ENCODE data around the gene TAL1.

Gene TAL1

DNA sequence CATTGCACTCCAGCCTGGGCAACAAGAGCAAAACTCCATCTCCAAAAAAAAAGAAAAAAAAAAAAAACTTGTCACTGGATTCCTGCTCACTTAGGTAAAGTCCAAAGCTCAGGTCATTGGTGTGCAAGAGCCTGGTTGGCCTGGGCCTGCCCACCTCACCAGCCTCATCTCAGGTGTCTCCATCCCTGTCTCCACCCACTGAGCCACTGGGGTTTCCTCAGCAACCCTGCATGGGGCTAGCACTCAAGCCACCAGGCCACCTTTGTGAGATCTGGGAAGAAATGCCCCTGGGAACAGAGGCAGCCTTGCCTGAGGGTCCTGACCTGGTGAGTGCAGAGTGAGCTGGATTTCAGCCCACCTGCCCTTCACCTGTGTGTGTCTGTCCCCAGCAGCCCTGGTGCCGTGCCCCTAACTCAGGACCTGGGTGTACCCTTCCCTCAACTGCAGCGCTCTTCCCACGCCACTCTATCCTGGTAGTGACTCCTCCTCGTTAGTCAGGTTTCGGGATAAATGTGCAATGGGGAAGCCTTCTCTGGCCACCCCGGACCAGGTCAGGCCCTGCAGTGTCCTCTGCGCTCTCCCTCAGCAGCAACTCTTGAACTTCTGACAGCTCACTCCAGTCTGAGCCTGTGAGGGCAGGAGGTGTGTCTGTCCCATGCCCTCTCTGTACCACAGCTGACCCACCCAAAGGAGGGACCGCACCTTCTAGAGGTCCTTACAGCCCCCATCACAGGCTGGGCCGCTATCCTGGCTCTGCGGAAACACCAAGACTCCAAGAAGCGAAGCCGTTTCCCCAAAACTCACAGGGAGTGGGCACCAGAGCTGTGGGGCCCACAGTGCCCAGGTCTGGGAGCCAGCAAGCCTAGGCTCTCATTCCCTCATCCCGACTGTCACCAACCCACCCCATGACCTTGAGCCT lies 45.5 kb downstream of the TAL1 start:
- peak overlapping the region; percentile 15; the same call in 1 of the 2 replicates for H3K27ac ChIP-seq
- TF ChIP-seq ZFX (IDR thresholded peaks at IDR 0.05; ENCODE audit: borderline replicate concordance): no peak
- TF ChIP-seq, protein P1, sequence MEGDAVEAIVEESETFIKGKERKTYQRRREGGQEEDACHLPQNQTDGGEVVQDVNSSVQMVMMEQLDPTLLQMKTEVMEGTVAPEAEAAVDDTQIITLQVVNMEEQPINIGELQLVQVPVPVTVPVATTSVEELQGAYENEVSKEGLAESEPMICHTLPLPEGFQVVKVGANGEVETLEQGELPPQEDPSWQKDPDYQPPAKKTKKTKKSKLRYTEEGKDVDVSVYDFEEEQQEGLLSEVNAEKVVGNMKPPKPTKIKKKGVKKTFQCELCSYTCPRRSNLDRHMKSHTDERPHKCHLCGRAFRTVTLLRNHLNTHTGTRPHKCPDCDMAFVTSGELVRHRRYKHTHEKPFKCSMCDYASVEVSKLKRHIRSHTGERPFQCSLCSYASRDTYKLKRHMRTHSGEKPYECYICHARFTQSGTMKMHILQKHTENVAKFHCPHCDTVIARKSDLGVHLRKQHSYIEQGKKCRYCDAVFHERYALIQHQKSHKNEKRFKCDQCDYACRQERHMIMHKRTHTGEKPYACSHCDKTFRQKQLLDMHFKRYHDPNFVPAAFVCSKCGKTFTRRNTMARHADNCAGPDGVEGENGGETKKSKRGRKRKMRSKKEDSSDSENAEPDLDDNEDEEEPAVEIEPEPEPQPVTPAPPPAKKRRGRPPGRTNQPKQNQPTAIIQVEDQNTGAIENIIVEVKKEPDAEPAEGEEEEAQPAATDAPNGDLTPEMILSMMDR (IDR thresholded peaks at IDR 0.05): no peak

DNA sequence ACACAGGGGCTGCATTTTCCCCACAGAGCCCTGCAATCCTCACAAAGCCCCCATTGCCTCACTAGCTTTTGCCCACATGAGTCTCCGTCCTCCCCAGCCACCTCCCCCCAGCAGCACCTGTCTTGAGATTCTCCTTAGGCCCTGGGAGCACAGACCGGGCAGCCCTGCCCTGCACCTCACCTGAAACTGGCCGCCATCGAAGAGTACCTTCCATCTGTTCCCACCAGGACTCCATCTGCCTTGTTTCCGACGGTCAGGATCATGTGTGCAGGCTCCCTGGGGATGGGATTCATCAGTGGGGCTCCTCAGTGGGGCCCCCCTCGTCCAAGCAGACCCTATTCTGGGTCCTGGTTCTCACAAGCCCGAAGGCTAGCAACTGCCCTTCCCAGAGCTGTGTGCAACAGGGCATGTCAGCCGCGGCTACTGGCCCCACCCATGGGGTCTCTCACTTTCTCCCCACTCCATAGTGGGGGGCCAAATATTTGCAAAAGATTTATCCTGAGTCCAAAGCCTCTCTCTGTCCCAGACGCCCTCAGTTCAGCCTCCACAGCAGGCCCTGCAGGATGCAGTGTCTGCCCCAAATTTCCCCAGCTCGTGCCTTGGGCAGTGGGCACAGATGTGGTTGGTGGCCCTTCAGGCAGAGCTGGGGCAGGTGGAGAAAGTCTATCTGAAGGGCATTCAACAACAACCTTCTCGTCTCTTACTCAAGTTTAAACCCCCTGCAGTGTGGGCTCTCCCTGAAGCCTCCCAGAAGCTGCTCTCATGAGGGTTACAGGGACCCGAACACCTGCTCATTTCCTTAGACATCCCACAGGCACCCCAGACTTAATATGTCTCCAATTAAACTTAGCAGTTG lies 47.0 kb downstream of the TAL1 start:
- no peak overlapping the region for H3K27ac ChIP-seq
- TF ChIP-seq, protein P1 (IDR thresholded peaks at IDR 0.05): no peak
- TF ChIP-seq ZFX (IDR thresholded peaks at IDR 0.05; ENCODE audit: borderline replicate concordance): no peak

- H3K27ac ChIP-seq: no peak overlapping the region
- TF ChIP-seq, protein P1 (IDR thresholded peaks at IDR 0.05): no peak
- TF ChIP-seq ZFX (IDR thresholded peaks at IDR 0.05; ENCODE audit: borderline replicate concordance): no peak
These were observed 47.8 kb downstream of the TAL1 start for GRCh38 chr1:47184090-47184821.

GRCh38 chr1:47183308-47184089 lies 48.5 kb downstream of the TAL1 start:
- TF ChIP-seq, protein P1 (IDR thresholded peaks at IDR 0.05): no peak
- TF ChIP-seq ZFX (IDR thresholded peaks at IDR 0.05; ENCODE audit: borderline replicate concordance): no peak
- H3K27ac ChIP-seq: no peak overlapping the region

DNA sequence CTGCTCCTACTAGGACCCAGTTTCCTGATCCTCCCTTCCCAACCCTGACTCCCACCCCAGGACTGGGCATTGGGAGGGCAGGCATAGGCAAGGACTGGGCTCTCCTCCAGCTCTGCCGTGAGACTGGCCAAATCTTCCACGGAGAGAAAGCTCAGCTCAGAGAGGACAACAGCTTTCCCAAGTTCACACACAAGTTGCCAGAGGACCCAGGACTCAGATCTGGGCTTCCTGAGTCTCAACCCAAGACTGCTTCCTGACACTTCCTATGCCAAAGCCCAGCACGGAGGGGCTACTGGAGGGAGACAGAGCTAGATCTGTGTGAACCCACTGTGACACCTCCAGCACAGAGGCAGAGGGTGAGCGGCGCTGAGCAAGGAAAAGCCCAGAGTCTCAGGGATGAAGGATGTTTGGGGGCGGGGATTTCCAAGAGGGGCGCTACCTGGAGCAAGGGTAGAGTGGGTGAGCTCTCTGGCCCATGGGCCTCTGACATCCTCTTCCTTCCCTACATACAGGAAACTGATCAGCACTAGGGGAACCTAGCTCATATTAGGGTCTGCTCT lies 49.3 kb downstream of the TAL1 start:
- TF ChIP-seq, protein P1 (IDR thresholded peaks at IDR 0.05): no peak
- no peak for TF ChIP-seq ZFX (IDR thresholded peaks at IDR 0.05; ENCODE audit: borderline replicate concordance)
- no peak overlapping the region for H3K27ac ChIP-seq
